Activated naive CD8-positive, alpha-beta T cell treated with anti-CD3 and anti-CD28 coated beads, Interleukin-2, amount 50 U/mL, for 24 hours (primary cell): Measurements from ENCODE around the gene MEIG1.
"Not testable (repeated sequence)": the region's sequence is repeated elsewhere in the genome, so short reads cannot be mapped to it uniquely, and the experiment has no call there.

Experiments used
- ATAC-seq: fragments of 150-1000 bp; cut with Tn5 transposase; one replicate; pipeline ENCODE4 v1.10.0; 2021
- DNase-seq: peaks from one replicate; pipeline ENCODE4 v3.0.0; 2021
- H3K27ac Mint-ChIP-seq: one replicate; pipeline ENCODE4 v1.8.0; 2021; ENCODE audit warnings: mild to moderate bottlenecking, mixed read lengths
- H3K27me3 Mint-ChIP-seq: one replicate; pipeline ENCODE4 v1.8.0; 2021; ENCODE audit warnings: mixed read lengths
- H3K36me3 Mint-ChIP-seq: one replicate; pipeline ENCODE4 v1.8.0; 2021; ENCODE audit warnings: low read depth, mixed read lengths
- H3K4me1 Mint-ChIP-seq: one replicate; pipeline ENCODE4 v1.8.0; 2021; ENCODE audit warnings: mixed read lengths
- H3K4me3 Mint-ChIP-seq: one replicate; pipeline ENCODE4 v1.8.0; 2021; ENCODE audit warnings: mild to moderate bottlenecking, moderate library complexity, mixed read lengths
- H3K9me3 Mint-ChIP-seq: one replicate; pipeline ENCODE4 v1.8.0; 2021; ENCODE audit warnings: mixed read lengths

The MEIG1 gene, protein sequence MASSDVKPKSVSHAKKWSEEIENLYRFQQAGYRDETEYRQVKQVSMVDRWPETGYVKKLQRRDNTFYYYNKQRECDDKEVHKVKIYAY

GRCh38 chr10:14959221-14960057, at the start of gene MEIG1:
TSS of gene MEIG1 (plus strand) at chr10:14959388. CDS start at chr10:14966469, 7,081 bp downstream.
- peak within 1 kb of the TSS; percentile 97 for H3K27ac Mint-ChIP-seq
- no peaks in the 10 kb centered on the region for H3K9me3 Mint-ChIP-seq
- DNase-seq (peak; percentile 97), ATAC-seq (peak; percentile 91)
- H3K36me3 Mint-ChIP-seq = no peaks in the 10 kb centered on the region
- peaks cover 32% of the 10 kb centered on the region for H3K4me1 Mint-ChIP-seq
- peak within 1 kb of the TSS; percentile 89 for H3K4me3 Mint-ChIP-seq
- H3K27me3 Mint-ChIP-seq = no peaks in the 10 kb centered on the region

GRCh38 chr10:14910953-14911352, 48.2 kb upstream of the MEIG1 start:
- H3K27me3 Mint-ChIP-seq = no peaks in the 10 kb centered on the region
- H3K27ac Mint-ChIP-seq = peak overlapping the region; percentile 13
- no peak for DNase-seq
- ATAC-seq = no peak
- no peak overlapping the region for H3K4me3 Mint-ChIP-seq
- H3K9me3 Mint-ChIP-seq = peaks cover 12% of the 10 kb centered on the region
- H3K4me1 Mint-ChIP-seq = peaks cover 11% of the 10 kb centered on the region
- peaks cover 88% of the 10 kb centered on the region for H3K36me3 Mint-ChIP-seq

DNA sequence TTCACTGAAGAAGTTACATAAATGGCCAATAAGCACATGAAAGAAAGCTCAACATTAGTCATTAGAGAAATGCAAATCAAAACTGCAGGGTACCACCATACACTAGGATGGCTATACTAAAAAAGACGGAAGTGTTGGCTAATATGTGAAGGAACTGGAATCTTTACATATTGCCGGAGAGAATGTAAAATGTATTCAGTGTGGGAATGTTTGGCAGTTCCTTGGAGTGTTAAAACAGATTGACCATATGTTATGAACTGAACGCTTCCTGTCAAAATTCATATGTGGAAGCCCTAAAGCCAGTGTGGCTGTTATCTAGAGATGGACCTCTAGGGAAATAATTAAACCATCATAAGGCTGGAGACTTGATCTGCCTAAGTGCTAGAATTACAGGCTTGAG, 47.4 kb upstream of the MEIG1 start:
- no peak overlapping the region for H3K4me3 Mint-ChIP-seq
- no peak overlapping the region for H3K27ac Mint-ChIP-seq

DNA sequence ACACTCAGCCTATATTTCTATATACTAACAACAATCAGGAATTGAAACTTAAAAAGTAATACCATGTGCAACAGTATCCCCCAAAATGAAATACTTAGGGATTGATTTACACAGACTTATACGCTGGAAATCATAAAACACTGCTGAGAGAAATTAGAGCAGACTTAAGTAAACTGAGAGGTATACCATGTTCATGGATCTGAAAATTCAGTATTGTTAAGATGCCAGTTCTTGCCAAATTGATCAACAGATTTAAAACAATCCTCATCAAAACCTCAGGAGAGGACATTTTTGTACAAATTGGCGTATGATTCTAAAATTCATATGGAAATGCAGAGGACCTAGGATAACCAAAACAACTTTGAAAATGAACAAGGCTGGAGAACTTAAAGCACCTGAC, 42.6 kb upstream of the MEIG1 start:
- no peak for ATAC-seq
- Mint-ChIP-seq H3K4me3 (no peak overlapping the region), H3K27ac (no peak overlapping the region), H3K9me3 (peaks cover 21% of the 10 kb centered on the region), H3K27me3 (no peaks in the 10 kb centered on the region), H3K36me3 (peaks cover 90% of the 10 kb centered on the region), H3K4me1 (peaks cover 12% of the 10 kb centered on the region)
- no peak for DNase-seq

More for the DNA sequence above, 47.4 kb upstream of the MEIG1 start:
- ATAC-seq (no peak), DNase-seq (no peak)
- Mint-ChIP-seq H3K27me3 (no peaks in the 10 kb centered on the region), H3K4me1 (peaks cover 12% of the 10 kb centered on the region), H3K9me3 (peaks cover 17% of the 10 kb centered on the region), H3K36me3 (peaks cover 90% of the 10 kb centered on the region)

DNA sequence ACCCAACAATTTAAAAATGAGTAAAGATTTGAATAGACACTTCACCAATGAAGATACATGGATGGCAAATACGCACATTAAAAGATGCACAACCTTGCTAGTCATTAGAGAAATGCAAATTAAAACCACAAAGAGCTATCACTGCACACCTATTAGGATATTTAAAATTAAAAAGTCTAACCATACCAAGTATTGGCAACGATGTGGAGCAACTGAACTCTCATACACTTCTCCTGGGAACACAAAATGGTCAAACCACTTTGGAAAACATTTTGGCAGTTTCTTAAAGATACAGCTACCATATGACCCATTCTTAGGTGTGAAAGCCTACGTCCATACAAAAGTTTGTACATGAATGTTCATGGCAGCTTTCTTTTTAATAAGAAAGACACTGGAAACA, 41.4 kb upstream of the MEIG1 start:
- Mint-ChIP-seq H3K27me3 (no peaks in the 10 kb centered on the region), H3K4me3 (no peak overlapping the region), H3K27ac (no peak overlapping the region), H3K4me1 (peaks cover 12% of the 10 kb centered on the region), H3K36me3 (peaks cover 91% of the 10 kb centered on the region), H3K9me3 (peaks cover 21% of the 10 kb centered on the region)
- ATAC-seq (no peak), DNase-seq (no peak)

GRCh38 chr10:14918964-14919363, 40.2 kb upstream of the MEIG1 start:
- no peak overlapping the region for H3K4me3 Mint-ChIP-seq
- peaks cover 89% of the 10 kb centered on the region for H3K36me3 Mint-ChIP-seq
- no peak for ATAC-seq
- no peak for DNase-seq
- peaks cover 21% of the 10 kb centered on the region for H3K9me3 Mint-ChIP-seq
- peaks cover 12% of the 10 kb centered on the region for H3K4me1 Mint-ChIP-seq
- no peaks in the 10 kb centered on the region for H3K27me3 Mint-ChIP-seq
- H3K27ac Mint-ChIP-seq = no peak overlapping the region

- H3K36me3 Mint-ChIP-seq = peaks cover 74% of the 10 kb centered on the region
- ATAC-seq (no peak), DNase-seq (no peak)
- peaks cover 2% of the 10 kb centered on the region for H3K4me1 Mint-ChIP-seq
- no peaks in the 10 kb centered on the region for H3K9me3 Mint-ChIP-seq
- H3K27ac Mint-ChIP-seq = no peak overlapping the region
- H3K27me3 Mint-ChIP-seq = no peaks in the 10 kb centered on the region
- no peak overlapping the region for H3K4me3 Mint-ChIP-seq
Observed at GRCh38 chr10:14924013-14924412, 35.2 kb upstream of the MEIG1 start.

DNA sequence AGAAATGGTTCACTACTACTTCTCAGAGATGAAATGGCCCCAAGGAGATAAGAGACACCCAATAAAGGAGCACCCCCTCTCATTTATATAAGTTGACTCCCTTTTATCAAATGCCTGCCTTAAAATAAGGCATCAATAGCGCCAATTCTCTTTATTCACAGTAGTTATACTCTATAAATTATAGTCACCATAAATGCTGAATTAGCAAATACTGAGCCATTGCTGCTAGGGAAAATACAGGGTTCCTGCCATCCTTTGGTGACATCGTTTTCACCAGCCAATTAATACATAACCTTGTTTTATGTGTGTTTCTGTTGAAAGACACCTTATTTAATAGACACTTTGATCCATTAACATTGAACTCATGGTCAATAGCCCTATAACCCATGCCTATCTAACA, 33.9 kb upstream of the MEIG1 start:
- Mint-ChIP-seq H3K27me3 (no peaks in the 10 kb centered on the region), H3K9me3 (no peaks in the 10 kb centered on the region), H3K36me3 (peaks cover 66% of the 10 kb centered on the region), H3K27ac (no peak overlapping the region), H3K4me3 (no peak overlapping the region), H3K4me1 (peaks cover 2% of the 10 kb centered on the region)
- ATAC-seq (no peak), DNase-seq (no peak)

GRCh38 chr10:14926061-14926470, 33.1 kb upstream of the MEIG1 start:
- Mint-ChIP-seq H3K4me3 (no peak overlapping the region), H3K4me1 (peaks cover 2% of the 10 kb centered on the region), H3K36me3 (peaks cover 66% of the 10 kb centered on the region), H3K27ac (no peak overlapping the region), H3K27me3 (no peaks in the 10 kb centered on the region), H3K9me3 (no peaks in the 10 kb centered on the region)
- no peak for DNase-seq
- ATAC-seq = no peak

GRCh38 chr10:14926722-14927416, 32.3 kb upstream of the MEIG1 start:
- Mint-ChIP-seq H3K36me3 (peaks cover 64% of the 10 kb centered on the region), H3K4me3 (no peak overlapping the region), H3K4me1 (peaks cover 2% of the 10 kb centered on the region), H3K27me3 (no peaks in the 10 kb centered on the region), H3K9me3 (no peaks in the 10 kb centered on the region), H3K27ac (no peak overlapping the region)
- DNase-seq (no peak), ATAC-seq (no peak)

DNA sequence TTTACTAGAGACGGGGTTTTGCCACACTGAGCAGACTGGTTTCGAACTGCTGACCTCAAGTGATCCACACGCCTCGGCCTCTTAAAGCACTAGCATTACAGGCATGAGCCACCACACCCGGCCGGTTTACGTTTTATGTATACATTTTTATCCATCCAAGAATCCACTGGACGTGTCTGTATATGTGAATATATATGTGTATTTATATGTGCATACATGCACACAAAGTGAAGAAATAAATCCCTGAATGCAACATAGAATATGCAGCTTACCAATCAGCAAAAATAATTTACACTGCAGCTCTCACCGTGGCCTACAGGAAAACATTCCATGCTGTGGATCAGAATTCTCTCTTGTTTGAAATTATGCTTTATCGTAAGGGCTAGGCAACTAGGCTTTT, 28.6 kb upstream of the MEIG1 start:
- H3K27me3 Mint-ChIP-seq = no peaks in the 10 kb centered on the region
- H3K36me3 Mint-ChIP-seq = peaks cover 66% of the 10 kb centered on the region
- no peak for ATAC-seq
- H3K4me1 Mint-ChIP-seq = peaks cover 2% of the 10 kb centered on the region
- H3K4me3 Mint-ChIP-seq = no peak overlapping the region
- DNase-seq = no peak
- no peak overlapping the region for H3K27ac Mint-ChIP-seq
- H3K9me3 Mint-ChIP-seq = no peaks in the 10 kb centered on the region

- Mint-ChIP-seq H3K27ac (no peak overlapping the region), H3K36me3 (peaks cover 39% of the 10 kb centered on the region), H3K9me3 (no peaks in the 10 kb centered on the region), H3K4me1 (peaks cover 10% of the 10 kb centered on the region), H3K4me3 (no peak overlapping the region), H3K27me3 (no peaks in the 10 kb centered on the region)
- no peak for DNase-seq
- ATAC-seq = no peak
Observed at GRCh38 chr10:14936584-14936983, 22.6 kb upstream of the MEIG1 start.

DNA sequence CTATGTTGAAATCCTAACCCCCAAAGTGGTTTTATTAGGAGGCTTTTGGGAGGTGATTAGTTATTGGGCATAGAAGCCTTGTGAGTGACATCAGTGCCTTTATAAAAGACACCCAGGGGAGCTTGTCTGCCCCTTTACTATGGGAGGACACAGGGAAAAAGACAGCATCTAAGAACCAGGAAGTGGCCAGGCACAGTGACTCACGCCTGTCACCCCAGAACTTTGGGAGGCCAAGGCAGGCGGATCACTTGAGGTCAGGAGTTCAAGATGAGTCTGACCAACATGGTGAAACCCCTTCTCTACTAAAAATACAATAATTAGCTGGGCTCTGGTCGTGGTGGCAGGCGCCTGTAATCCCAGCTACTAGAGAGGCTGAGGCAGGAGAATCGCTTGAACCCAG, 20.2 kb upstream of the MEIG1 start:
- ATAC-seq (peak; percentile 88), DNase-seq (peak; percentile 44)
- H3K27ac Mint-ChIP-seq, H3K9me3 Mint-ChIP-seq, H3K27me3 Mint-ChIP-seq, H3K4me3 Mint-ChIP-seq: not testable (repeated sequence)
- H3K4me1 Mint-ChIP-seq = peaks cover 12% of the 10 kb centered on the region
- H3K36me3 Mint-ChIP-seq = peaks cover 27% of the 10 kb centered on the region

DNA sequence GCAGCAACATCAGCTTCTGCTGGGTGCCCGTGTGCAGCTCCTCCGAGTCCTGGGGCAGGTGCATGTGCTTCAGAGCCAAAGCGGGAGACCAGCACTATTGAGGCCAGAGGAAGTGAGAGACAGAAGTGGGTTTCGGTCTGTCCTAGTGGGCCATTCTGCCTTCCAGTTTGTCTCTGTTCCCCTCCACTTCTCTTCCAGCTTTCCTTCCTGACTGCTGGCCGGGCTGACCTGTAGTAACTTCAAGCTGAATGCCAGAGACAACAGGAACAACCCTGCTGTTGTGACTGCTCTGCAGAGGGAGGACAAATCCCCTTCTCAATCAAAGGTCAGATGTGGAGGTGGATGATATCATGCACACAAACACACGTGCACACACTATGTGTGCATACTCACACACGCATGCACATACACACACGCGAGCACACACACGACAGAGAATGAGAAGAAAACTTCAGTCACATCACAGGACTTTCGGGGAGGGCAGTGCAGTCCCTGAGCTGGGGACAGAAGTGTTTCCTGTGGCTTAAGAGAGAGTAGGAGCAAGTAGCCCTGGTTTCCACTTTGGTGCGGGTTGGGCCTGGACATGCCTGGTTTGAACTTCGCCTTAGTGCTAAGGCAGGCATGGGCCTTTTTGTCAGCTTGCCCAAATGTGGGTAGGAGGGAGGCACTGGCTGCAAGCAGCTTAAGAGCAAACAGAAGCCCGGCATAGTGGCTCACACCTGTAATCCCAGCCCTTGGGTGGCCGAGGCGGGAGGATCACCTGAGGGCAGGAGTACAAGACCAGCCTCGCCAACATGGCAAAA, 16.8 kb upstream of the MEIG1 start:
- DNase-seq, H3K27me3 Mint-ChIP-seq, H3K4me3 Mint-ChIP-seq, H3K27ac Mint-ChIP-seq, ATAC-seq, H3K9me3 Mint-ChIP-seq: not testable (repeated sequence)
- peaks cover 12% of the 10 kb centered on the region for H3K4me1 Mint-ChIP-seq
- peaks cover 27% of the 10 kb centered on the region for H3K36me3 Mint-ChIP-seq
